ENCODE measurements around the gene TRAF3.

Gene TRAF3

GRCh38 chr14:102908766-102909455 is 131.7 kb downstream of the TRAF3 start:
- DNase-seq (ENCODE audit: low read depth) = no peak

GRCh38 chr14:102909462-102909861 is 132.2 kb downstream of the TRAF3 start:
- DNase-seq (ENCODE audit: low read depth) = no peak

GRCh38 chr14:102909911-102910310 is 132.7 kb downstream of the TRAF3 start:
- DNase-seq (ENCODE audit: low read depth) = no peak

GRCh38 chr14:102910442-102910841 is 133.2 kb downstream of the TRAF3 start:
- DNase-seq (ENCODE audit: low read depth) = no peak

GRCh38 chr14:102911541-102911951 is 134.3 kb downstream of the TRAF3 start:
- no peak for DNase-seq (ENCODE audit: low read depth)

GRCh38 chr14:102911991-102912761 is 134.9 kb downstream of the TRAF3 start:
- no peak for DNase-seq (ENCODE audit: low read depth)

GRCh38 chr14:102913341-102914211 is 136.3 kb downstream of the TRAF3 start:
- no peak for DNase-seq (ENCODE audit: low read depth)

GRCh38 chr14:102914474-102915291 is 137.4 kb downstream of the TRAF3 start:
- DNase-seq (ENCODE audit: low read depth) = no peak

GRCh38 chr14:102915292-102916110 is 138.3 kb downstream of the TRAF3 start:
- no peak for DNase-seq (ENCODE audit: low read depth)

GRCh38 chr14:102916347-102917055 is 139.3 kb downstream of the TRAF3 start:
- no peak for DNase-seq (ENCODE audit: low read depth)

- DNase-seq (ENCODE audit: low read depth) = no peak
Observed at GRCh38 chr14:102917056-102917385, 139.8 kb downstream of the TRAF3 start.

GRCh38 chr14:102917469-102918211 is 140.4 kb downstream of the TRAF3 start:
- DNase-seq (ENCODE audit: low read depth) = peak; percentile 28

- no peak for DNase-seq (ENCODE audit: low read depth)
Observed at GRCh38 chr14:102918438-102918837, 141.2 kb downstream of the TRAF3 start.

GRCh38 chr14:102920273-102920997 is 143.2 kb downstream of the TRAF3 start:
- no peak for DNase-seq (ENCODE audit: low read depth)

- no peak for DNase-seq (ENCODE audit: low read depth)
Observed at GRCh38 chr14:102920998-102921304, 143.7 kb downstream of the TRAF3 start.

GRCh38 chr14:102922490-102923200 is 145.4 kb downstream of the TRAF3 start, which contains the start of gene AMN:
TSS of gene AMN (plus strand) at chr14:102922663. CDS start at chr14:102922689, 26 bp downstream.
- DNase-seq (ENCODE audit: low read depth) = no peak

GRCh38 chr14:102923201-102923924 is 146.1 kb downstream of the TRAF3 start:
- DNase-seq (ENCODE audit: low read depth) = no peak
